HG02798 (cell line): Measurements from ENCODE around the gene CFAP65.

Source experiments
- ATAC-seq: cut with Tn5 transposase; IDR thresholded peaks from one replicate; pipeline ENCODE4 v1.9.1; 2021; ENCODE audit warnings: mild to moderate bottlenecking; ENCODE audit not compliant: unreplicated experiment, poor library complexity

The CFAP65 gene

GRCh38 chr2:219032051-219032745, 9.1 kb downstream of the CFAP65 start:
- ATAC-seq, result no peak

- no peak for ATAC-seq
Measured at GRCh38 chr2:219031005-219031738, 10.1 kb downstream of the CFAP65 start.

GRCh38 chr2:219030177-219030940, 11.0 kb downstream of the CFAP65 start:
- ATAC-seq, result no peak

GRCh38 chr2:219029829-219030165, 11.5 kb downstream of the CFAP65 start:
- peak; percentile 75 for ATAC-seq

GRCh38 chr2:219028996-219029828, 12.1 kb downstream of the CFAP65 start:
- ATAC-seq, result peak; percentile 8

- no peak for ATAC-seq
Measured at GRCh38 chr2:219028141-219028540, 13.2 kb downstream of the CFAP65 start.

GRCh38 chr2:219027511-219028055, 13.7 kb downstream of the CFAP65 start:
- no peak for ATAC-seq

GRCh38 chr2:219026946-219027345, 14.4 kb downstream of the CFAP65 start:
- ATAC-seq, result no peak

- ATAC-seq, result no peak
Measured at GRCh38 chr2:219025637-219026585, 15.4 kb downstream of the CFAP65 start.

GRCh38 chr2:219024059-219024458, 17.3 kb downstream of the CFAP65 start:
- ATAC-seq, result no peak

GRCh38 chr2:219023045-219023605, 18.2 kb downstream of the CFAP65 start:
- no peak for ATAC-seq

GRCh38 chr2:219022616-219023015, 18.7 kb downstream of the CFAP65 start:
- no peak for ATAC-seq

GRCh38 chr2:219022041-219022440, 19.3 kb downstream of the CFAP65 start:
- ATAC-seq, result no peak

- ATAC-seq, result no peak
Measured at GRCh38 chr2:219021591-219021990, 19.7 kb downstream of the CFAP65 start.

GRCh38 chr2:219020604-219021365, 20.5 kb downstream of the CFAP65 start:
- no peak for ATAC-seq

GRCh38 chr2:219019436-219019835, 21.9 kb downstream of the CFAP65 start:
- no peak for ATAC-seq

GRCh38 chr2:219018726-219019125, 22.6 kb downstream of the CFAP65 start:
- ATAC-seq, result no peak

GRCh38 chr2:219018286-219018685, 23.0 kb downstream of the CFAP65 start:
- ATAC-seq, result no peak
